Stimulated activated CD8-positive, alpha-beta memory T cell treated with anti-CD3 and anti-CD28 coated beads, Interleukin-12 subunit alpha, Interleukin-12 subunit beta, amount 100 ng/mL, for 1 hour (primary cell): Measurements from ENCODE around the gene ITFG2.
"Not testable (repeated sequence)": the region's sequence is repeated elsewhere in the genome, so short reads cannot be mapped to it uniquely, and the experiment has no call there.

ENCODE experiments used
- DNase-seq: peaks from one replicate; pipeline ENCODE4 v3.0.0-alpha.2; 2020; ENCODE audit warnings: low read depth

The ITFG2 gene

DNA sequence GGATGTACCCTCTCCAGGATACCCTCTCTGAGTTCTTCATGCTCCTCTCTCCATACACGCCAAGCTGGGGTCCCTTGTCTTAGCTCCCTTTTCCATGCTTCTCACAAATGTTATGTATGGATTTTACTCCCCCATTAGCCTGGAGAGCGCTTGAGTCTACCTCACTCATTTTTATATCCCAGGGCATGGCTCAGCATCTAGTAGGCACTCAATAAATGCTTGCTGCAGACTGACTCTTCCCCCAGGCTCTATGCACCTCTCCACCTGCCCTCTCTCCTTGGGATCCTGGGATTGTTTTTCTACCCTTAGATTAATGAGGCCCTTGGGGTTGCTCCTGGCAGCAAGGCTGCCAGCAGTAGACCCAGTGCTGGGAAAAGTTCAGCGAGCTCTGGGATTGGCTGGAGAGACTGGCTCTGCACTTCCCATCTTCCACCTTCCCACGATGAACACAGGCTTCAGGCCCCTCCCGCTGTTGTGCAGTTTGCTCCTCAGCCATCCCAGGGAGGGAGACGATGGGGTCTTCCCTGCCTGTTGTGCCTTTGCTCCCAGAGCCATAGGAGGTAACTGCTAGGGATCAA, 20.2 kb downstream of the ITFG2 start:
- no peak for DNase-seq

DNA sequence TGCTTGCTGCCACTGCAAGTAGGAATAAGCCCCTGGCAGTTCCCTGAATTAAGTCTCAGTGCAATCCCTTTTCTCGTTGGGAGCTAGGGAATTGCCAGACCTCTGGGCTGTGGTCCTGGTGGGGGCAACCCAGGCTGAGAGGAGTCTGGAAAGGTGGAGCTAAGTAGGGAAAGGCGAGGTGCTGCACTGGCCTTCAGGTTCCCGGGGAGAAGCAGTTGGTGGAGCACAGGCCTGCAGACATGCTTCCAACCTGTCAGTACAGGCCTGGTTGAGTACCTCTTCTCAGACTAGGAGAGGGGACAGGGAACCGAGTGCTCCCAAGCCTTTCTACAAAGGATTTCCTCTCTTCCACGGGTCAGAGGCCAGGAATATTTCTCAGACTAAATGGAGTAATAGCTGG, 20.9 kb downstream of the ITFG2 start:
- DNase-seq = no peak

DNA sequence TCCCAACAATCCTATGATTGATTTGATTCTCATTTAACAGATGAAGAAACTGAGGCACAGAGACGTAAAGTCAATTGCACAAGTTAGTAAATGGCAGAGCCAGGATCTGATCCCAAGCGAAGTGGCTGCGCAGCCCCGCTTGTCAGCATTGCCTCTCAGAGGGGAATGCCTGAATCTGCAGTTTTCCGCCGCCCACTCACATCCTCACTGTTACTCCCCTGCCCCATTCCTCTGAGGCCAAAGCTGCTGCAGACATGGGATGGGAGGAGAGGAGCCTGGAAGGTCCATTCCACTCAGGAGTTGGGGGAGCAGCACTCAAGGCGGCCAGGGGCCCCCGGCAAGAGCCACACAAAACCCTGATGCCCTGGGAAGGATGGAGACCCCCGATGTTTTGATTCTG, 21.3 kb downstream of the ITFG2 start:
- no peak for DNase-seq

DNA sequence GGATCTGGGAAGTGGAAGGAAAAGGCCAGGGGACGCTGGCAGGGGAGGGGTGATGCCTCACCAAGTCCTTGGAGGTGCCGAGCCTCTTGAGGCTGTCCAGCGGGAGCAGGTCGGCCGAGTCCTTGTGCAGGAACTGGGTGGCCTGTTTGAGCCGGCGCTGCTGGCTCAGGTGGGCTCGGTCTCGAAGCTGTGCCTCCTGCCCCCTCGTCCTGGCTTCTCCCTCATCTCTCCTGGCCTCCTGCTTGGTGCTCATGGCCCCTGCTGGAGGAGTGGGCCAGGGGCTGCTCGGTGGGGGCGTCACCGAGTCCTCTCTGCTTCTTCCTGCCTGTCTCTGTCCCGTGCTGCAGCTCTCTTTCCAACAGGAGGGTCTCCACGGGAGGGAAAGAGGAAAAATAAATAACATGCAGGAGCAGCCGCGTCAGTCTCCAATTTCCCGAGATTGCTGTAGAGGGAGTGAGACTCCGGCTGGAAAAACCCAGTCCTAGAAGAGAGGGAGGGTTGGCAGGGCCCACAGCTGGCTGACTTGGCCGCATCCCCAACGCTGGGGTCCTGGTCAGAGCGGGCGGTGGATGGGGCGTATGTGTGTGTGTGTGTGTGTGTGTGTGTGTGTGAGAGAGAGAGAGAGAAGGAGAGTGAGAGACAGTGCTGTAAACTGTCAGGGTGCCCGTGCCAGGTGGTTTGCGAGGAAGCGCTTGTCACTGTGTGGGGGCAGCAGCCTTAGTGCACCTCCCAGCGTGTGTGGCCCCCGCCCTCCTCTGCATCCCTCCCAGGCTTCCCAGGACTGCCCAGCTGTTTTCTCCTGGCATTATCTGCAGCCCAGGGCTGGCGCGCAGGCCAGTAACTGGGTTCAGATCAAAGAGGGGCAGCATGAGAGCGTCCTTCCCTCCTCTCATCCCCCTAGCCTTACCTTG, 22.4 kb downstream of the ITFG2 start, which contains the start of gene NRIP2:
TSS of gene NRIP2 (minus strand) at position 455 of the 911 bp plus-strand sequence. CDS start at position 403, 52 bp downstream.
- no peak for DNase-seq

DNA sequence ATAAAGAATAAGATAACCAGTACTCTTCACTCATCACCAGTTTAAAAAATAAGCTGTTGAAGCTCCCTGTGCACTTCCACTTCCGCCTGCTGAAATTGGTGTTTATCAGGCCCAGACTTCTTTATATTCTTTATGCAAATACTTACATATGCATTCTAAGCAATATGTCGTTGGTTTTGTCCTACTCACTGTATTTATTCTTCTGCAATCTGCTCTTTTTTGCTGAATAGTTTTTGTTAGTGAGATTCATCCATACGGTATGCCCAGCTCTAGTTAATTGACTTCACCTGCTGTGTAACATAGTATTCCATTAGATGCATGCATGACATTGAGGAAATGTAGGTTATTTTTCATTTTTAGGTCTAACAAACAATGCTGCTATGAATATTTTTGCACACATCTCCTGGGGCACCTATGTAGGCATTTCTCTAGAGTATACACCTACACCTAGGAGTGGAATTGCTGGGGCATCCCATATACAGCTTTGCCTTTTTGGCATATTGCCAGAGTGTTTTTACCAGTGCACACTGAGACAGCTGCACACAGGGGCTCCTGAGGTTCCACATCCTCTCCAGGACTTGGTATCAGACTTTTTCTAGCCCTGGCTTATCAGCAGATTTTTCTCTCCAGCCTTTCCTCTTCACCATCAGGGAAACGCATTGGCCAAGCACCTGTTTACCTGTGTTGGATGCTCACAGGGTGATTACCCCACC, 23.4 kb downstream of the ITFG2 start:
- no peak for DNase-seq

DNA sequence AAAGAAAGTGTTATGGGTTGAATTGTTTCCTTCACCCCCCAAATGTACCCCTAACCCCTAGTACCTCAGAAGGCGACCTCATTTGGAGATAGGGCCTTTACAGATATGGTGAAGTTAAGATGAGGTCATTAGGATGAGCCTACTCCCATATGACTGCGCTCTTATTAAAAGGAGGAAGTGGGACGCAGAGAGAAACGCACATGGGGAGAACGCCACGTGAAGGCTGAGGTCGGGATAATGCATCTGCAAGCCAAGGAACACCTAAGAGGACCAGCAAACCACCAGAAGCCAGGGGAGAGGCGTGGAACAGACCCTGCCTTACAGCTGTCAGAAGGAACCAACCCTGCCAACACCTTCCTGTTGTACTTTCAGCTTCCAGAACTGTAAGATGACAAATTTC, 24.1 kb downstream of the ITFG2 start:
- DNase-seq = no peak

DNA sequence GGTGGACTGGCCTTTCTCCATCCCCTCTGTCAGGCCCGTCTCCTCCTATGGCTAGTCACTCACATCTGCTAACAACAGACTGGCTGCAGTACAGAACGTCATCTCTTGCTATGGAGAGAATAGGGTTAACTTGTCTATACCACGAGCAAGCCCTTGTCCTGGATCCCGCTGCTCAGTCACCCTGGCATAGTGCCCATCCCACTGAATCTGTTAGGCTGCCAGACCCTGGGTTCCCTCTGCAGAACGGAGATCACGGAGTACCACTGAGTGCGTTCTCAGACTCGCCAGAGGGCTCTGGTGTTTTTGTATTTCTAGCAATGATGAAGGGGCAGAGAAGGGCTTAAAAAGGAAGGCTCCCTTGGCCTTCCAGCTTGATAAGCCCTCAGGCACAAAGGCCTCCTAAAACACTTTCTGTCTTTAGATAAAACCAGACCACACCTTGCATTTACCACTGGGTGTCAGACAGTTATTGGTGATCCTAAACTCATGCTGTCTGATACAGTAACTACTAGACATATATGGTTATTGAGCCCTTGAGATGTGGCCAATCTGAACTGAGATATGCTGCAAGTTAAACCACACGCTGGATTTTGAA, 28.7 kb downstream of the ITFG2 start:
- DNase-seq = no peak

DNA sequence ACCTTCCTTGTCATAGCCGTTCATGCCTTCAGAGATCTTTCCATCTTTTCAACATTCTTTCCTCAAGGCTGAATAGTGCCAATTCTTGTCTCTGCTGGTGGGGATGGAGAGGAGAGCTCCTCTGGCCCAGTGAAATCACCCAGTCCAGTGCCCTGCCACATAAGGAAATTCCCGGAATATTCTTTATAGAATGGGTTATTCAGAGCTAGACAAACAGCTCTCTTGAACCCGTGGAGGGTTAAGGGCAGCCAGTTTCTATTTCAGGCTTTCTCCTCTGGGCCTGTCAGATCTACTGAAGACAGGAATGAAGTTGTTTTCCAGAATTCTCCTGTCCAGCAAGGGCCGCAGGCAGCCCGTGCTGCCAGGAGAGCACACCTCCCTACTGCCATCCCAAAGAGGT, 30.5 kb downstream of the ITFG2 start:
- DNase-seq = no peak

DNA sequence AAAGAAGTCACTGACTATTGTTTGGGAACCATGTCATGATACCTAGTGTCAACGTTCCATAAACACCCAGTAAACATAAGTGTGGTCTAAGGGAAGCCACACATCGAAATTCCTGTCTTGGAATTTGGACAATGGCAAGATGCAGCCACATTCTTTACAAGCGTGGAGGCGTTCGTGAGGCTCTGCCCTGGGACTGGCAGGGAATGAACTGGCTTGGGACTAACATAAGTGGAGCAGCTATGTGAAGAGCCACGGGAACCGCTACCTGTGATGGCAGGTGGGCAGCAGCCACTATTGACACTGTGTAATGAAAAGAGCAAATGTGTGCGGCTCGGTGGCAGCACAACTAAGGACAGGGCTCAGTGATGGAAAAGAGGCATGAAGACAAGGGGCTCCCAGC, 32.3 kb downstream of the ITFG2 start:
- no peak for DNase-seq

DNA sequence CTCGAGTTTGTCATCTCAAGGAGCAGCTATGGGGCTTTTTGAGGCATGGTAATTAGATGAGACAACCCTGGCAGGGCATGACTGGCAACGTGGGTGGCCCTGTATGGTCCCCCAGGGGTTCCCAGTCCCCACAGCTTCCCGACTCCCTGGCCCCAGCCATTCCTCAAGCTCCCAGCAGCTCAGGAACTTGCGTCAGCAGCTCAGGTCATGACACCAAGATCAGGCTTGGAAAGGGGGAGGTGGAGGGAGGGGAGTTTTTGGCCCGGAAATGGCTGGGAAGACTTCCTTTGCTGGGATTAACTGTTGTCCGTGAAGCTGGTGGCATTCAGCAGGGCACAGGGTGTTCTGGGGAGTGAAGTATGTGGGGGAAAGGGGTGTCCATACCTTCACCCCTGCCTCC, 32.8 kb downstream of the ITFG2 start:
- DNase-seq = no peak

DNA sequence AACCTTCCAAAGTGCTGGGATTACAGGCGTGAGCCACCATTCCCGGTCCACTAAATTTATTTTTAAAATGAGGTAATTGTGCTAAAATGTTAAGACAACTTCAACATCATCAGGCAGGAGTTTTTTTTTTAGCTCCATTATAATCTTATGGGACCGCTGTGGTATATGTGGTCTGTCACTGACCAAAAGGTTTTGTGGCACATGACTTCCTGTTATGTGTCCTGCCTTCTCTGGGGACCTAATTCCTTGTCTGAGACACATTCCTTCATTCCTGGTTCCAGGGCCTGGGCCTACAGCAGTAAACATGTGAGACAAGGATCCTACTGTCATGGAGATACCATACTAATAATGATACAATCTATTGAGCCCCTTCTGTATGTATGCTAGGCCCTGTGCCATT, 39.5 kb downstream of the ITFG2 start:
- DNase-seq = no peak

DNA sequence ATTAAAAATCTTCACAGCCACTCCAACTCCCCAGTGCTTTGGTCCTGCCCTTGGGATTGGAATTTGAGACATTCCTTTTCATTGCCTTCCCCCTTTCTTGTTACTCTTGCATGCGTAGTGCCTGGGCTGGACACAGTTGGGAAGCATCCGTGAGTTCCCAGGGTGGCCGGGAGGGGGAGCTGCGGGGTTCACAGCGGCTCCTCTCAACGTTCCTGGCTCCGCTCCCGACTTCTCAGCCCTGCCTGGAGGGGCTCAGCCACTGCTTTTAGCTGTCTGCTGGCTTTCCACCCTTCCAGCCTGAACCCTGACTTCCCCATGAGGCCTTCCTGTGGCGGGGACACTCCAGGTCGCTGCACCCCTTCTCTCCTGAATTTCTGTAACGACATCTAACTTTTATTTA, 41.2 kb downstream of the ITFG2 start:
- no peak for DNase-seq

DNA sequence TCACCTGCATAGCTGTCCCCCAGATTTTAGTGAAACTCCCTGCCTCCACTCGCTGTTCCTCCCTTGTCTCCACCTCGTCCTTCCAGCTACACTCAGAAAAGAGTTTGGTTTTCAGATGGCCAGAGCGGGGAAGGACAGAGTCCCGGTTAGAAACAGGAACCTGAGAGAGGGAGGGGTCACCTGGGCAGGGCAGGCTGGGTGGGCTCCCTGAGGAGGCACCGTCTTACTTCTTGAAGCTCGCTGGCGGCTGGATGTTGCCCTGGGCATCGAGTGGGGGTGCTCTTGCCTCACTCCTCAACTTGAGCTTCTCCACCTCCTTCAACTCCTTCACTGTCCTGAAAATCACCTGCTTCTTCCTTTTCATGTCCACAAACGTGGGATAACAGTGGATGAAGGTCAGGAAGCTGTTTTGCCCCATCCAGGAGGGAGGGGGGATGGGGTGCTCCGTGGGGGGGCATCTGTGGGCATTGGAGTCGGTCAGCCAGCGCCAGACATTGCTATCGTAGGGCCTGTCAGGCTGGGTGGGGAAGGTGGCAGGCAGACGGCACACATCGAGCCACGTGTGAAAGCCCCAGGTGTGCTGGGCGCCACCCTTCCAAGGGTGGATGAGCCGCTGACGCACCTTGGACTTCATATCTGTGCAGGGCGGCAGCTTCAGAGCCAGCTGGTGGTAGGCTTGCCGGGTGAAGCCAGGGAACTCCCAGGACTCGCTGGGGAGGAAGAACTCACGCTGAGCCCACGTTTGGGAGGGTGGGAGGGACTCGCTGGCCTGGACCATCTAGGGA, 42.4 kb downstream of the ITFG2 start:
- no peak for DNase-seq

DNA sequence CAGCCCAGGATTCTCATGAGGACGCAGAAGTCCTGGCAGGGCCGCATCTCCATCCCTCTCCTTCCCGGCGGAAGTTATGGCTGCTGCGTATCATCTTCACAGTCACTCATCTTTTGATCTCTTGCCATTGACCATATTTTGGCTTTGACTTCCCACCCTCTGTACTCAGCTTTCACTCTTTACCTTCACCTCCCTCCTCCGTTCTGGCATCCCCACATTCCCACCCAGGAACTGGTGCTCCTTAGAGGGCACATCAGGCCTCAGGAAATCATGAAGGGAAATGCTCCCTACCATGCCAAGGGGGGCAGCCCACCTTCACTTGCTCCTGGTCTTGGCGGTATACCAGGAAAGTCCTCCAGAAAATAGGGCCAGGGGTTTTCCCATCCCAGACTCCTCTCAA, 43.1 kb downstream of the ITFG2 start:
- DNase-seq = no peak

DNA sequence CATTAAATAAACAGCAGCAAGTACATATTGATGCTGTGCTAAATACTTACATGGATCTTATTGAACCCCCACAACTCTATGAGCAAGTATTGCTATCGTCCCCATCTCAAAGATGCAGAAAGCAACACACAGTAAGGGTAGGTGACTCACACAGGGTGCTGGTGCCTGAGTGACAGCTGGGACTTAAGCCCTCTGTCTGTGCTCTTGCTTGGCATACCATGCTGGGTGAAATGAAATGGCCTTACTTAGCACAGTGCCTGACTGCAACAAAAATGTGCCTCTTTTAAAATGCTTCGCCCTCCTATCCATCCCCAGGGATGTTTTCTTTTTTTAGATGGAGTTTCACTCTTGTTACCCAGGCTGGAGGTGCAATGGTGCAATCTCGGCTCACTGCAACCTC, 43.6 kb downstream of the ITFG2 start:
- no peak for DNase-seq

DNA sequence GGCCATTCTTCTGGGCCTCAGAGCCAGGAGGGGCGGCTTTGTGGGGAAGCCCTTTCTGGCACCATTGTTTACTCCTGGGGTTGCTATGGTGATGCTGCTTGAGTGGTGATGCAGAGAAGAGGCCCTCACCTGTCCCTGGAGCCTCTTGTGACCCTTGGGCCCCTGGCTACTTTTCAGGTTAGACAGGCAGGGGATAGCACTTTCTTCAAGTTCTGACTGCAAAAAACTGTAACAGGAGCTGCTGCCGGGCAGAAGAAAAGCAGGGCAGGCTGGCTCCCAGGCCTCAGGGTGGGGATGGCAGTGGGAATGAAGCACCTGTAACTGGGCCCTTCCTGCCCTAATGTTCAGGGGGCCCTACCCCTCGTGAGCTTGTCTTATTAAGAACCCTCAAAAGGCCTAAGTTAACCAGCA, 44.6 kb downstream of the ITFG2 start, which contains the start of gene TEX52:
TSS of gene TEX52 (minus strand) at position 19 of the 411 bp plus-strand sequence. CDS start at position 6, 13 bp downstream.
- DNase-seq = no peak

DNA sequence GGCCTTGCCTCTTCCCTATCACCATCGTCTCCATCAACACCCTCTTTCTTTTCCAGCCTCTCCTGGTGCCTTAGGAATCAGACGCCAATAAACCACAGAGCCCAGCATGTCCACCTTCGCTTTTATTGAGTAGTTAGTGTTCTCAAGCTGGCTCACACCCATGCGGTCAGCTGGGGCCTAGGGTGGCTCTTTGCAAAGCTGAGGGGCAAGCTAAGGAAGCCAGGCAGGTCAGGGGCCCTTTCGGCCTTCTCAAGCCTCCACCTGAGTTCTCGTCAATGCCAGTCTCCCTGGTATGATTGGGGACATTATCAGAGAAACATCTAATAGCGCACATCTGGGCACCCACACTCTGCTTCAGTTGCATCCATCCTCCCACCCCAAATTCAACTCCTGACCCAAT, 45.1 kb downstream of the ITFG2 start:
- DNase-seq = no peak

DNA sequence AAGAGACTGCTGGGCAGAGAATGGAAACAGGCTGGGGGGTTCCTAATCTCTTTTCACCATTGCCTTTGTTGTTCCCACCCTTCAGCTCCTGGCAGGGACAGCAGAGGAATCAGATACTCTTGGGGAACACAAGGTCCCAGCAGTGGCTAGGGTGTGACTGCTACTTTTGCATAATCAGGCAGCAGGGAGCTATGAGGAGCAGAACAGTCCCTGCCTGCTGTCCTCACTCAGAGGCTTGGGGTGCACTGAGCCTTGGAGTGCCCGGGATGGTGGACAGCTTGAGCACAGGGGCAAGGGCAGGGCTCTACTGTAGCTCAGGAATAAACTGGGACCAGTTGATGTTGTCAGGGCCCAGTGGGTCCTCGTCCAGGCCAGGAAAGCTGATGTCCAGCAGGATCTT, 45.9 kb downstream of the ITFG2 start:
- DNase-seq = no peak

DNA sequence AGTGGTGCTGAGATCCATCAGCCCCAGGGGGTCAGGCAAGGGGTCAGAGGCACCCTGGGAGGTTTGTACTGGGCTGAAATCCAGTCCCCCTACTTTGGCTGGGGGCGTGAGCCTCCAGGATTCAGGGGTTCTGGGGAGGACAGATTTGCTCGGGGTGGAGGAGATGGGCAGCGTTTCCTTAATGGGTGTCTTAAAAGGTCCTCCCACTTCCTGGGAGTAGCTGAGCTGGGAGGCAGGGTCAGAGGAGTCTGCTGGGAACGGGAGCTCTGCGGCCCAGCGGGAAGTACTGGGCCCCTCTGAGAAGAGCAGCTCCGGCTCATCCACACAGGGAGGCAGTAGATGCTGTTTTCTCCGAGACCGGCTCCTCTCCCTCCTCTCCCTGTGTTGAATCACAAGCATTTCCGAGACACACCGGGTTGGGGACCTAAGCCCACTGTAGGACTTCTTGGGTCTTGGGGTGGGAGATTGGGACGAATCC, 46.5 kb downstream of the ITFG2 start:
- no peak for DNase-seq

DNA sequence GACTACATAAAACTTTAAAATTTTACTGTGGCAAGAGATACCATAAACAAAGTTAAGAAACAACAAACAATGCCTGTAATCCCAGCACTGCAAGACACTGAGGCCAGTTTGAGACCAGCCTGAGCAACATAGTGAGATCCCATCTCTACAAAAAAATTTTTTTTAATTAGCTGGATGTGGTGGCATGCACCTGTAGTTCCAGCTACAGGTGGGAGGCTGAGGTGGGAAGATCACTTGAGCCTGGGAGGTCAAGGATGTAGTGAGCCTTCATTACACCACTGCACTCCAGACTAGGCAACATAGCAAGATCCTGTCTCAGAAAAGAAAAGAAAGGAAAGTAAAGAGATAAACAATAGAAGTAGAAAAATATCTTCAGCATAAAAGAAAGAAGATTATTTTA, 47.7 kb downstream of the ITFG2 start:
- DNase-seq = no peak

DNA sequence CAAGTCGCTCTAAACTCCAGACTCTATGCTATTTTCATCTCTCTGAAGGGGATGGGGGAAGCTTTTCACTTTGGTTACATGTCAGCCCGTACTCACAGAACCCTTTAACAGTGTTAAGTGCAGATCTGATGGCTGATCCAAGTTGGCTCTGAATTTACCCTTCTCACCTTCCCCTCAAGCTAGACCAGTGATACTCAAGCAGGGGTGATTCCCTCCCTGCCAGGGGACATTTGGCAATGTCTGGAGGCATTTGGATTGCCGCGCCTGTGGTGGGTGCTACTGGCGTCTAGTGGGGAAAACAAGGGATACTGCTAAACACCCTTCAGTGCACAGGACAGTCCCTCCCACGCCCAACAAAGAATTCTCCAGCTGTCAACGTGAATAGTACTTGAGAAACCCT, 50.4 kb downstream of the ITFG2 start:
- no peak for DNase-seq

DNA sequence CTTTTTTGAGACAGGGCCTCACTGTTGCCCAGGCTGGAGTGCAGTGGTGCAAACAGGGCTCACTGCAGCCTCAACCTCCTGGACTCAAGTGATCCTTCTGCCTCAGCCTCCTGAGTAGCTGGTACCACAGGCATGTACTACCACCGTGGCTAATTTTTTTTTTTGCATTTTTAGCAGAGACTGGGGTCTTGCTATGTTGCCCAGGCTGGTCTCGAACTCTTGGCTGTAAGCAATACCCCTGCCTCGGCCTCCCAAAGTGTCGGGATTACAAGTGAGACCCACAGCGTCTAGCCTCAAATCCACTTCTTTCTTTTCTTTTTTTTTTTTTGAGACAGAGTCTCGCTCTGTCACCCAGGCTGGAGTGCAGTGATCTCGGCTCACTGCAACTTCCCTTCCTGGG, 50.9 kb downstream of the ITFG2 start:
- DNase-seq = not testable (repeated sequence)
